Sigmoid colon (tissue), 7 donors: Measurements from ENCODE around the gene NFATC2IP. TPM values are rescaled to one million over a fixed set of nuclear protein-coding genes. Genes with fewer than 3 reads are reported as not detected.

Experiments
- DNase-seq: peaks from one replicate; pipeline ENCODE4 v3.0.0-alpha.2; 2019
- H3K27ac ChIP-seq, 4 donors: fragments of 200-600 bp; sonication (generic); one replicate each; pipeline ENCODE4 v1.5.1; 2016 to 2019; ENCODE audit warnings: mild to moderate bottlenecking in 1 of 4
- H3K27me3 ChIP-seq, 3 donors: fragments of 200-600 bp; sonication (generic); one replicate each; pipeline ENCODE4 v1.5.1; 2019; ENCODE audit warnings: mild to moderate bottlenecking in 1 of 3
- H3K36me3 ChIP-seq, 4 donors: fragments of 200-600 bp; sonication (generic); one replicate each; pipeline ENCODE4 v1.5.1; 2016 to 2019
- H3K4me1 ChIP-seq, 4 donors: fragments of 200-600 bp; sonication (generic); one replicate each; pipeline ENCODE4 v1.5.1; 2017 to 2019
- H3K4me3 ChIP-seq, 4 donors: fragments of 200-600 bp; sonication (generic); one replicate each; pipeline ENCODE4 v1.5.1; 2017 to 2019; ENCODE audit warnings: mild to moderate bottlenecking in 2 of 4, moderate library complexity in 1 of 4
- H3K9me3 ChIP-seq, 4 donors: fragments of 200-600 bp in 3 of 4; sonication (generic) in 3 of 4; one replicate each; pipeline versions ENCODE4 v1.5.1 to v1.6.1; 2013 to 2019
- CTCF ChIP-seq, 4 experiments: fragments of 450-650 bp in 3 of 4; fragments of 200-600 bp in 1 of 4; IDR thresholded peaks; one replicate each; pipeline ENCODE4 v1.5.1; 2016 to 2019; ENCODE audit warnings: antibody characterized with exemption in 4 of 4, mild to moderate bottlenecking in 3 of 4, moderate library complexity in 2 of 4
- EP300 ChIP-seq, 4 donors: sonication (generic); formaldehyde crosslinking; IDR thresholded peaks; one replicate each; pipeline ENCODE4 v1.6.1; 2017; ENCODE audit warnings: antibody characterized with exemption in 4 of 4
- POLR2A ChIP-seq, 2 donors: fragments of 450-650 bp; IDR thresholded peaks; one replicate each; pipeline ENCODE4 v1.6.1; 2016; ENCODE audit warnings: antibody characterized with exemption in 2 of 2, mild to moderate bottlenecking in 2 of 2, moderate library complexity in 2 of 2
- POLR2AphosphoS5 ChIP-seq, 4 donors: sonication (generic); formaldehyde crosslinking; IDR thresholded peaks; one replicate each; pipeline ENCODE4 v1.6.1; 2017; ENCODE audit warnings: antibody characterized with exemption in 4 of 4
- WGBS, 2 donors: extraction: QIAGEN DNeasy Blood & Tissue Kit; methylation state at CpG; one replicate each; pipeline ENCODE4 v1.1.7; 2013; 5-methylcytosine and 5-hydroxymethylcytosine counted together
- intact Hi-C: fragments of 100-400 bp; cut with DNase I; formaldehyde crosslinking; loops from one replicate; pipeline ENCODE4 v1.15.1; 2023
- polyA plus RNA-seq, 3 donors: library from polyadenylated mRNA; stranded (reverse); fragments of 200-250 nt; gene quantifications; one replicate each; pipeline ENCODE4 v1.2.3, GENCODE V29; 2013
- total RNA-seq, 4 donors: library from RNA; depleted of rRNA; stranded (reverse); fragments of >200 nt; gene quantifications; one replicate each; pipeline ENCODE4 v1.1.0, GENCODE V29; 2016
- donor health status: healthy with polysubstance abuse.
- donor health status: Bipolar disorder and iron deficiency.
- donor health status: healthy.

NFATC2IP gene
- total and polyA plus RNA-seq, 7 donors = 12.6 to 42.5 (median 20.8) TPM

- Histone ChIP-seq H3K4me1 (no peaks in the 10 kb centered on the region), H3K4me3 (no peak overlapping the region), H3K27ac (no peak overlapping the region), H3K36me3 (peaks cover 0 to 45% (median 23%) of the 10 kb centered on the region in 4 donors), H3K27me3 (no peaks in the 10 kb centered on the region), H3K9me3 (no peaks in the 10 kb centered on the region)
- 98% methylated on average over 3 of the region's 3 CpGs for WGBS, 2 donors
- no peak for DNase-seq
- intact Hi-C loops = no loop called here
- TF ChIP-seq POLR2AphosphoS5 (IDR thresholded peaks at IDR 0.05) (no peak), EP300 (IDR thresholded peaks at IDR 0.05) (no peak), CTCF (IDR thresholded peaks at IDR 0.05) (no peak), POLR2A (IDR thresholded peaks at IDR 0.05) (no peak)
Measured at GRCh38 chr16:28918698-28919097, 32.0 kb upstream of the NFATC2IP start.

GRCh38 chr16:28923231-28923587 lies 27.5 kb upstream of the NFATC2IP start:
- H3K4me3 ChIP-seq = no peak overlapping the region
- no peak for TF ChIP-seq EP300 (IDR thresholded peaks at IDR 0.05)
- no peak for TF ChIP-seq POLR2A (IDR thresholded peaks at IDR 0.05)
- TF ChIP-seq POLR2AphosphoS5 (IDR thresholded peaks at IDR 0.05) = no peak
- TF ChIP-seq CTCF (IDR thresholded peaks at IDR 0.05) = no peak
- peaks cover 0 to 12% (median 9%) of the 10 kb centered on the region in 4 donors for H3K4me1 ChIP-seq
- H3K27me3 ChIP-seq = no peaks in the 10 kb centered on the region
- intact Hi-C loops = loop anchor here (5.0 kb wide), 1 partner anchor 41 kb away; no protein-coding TSS in a partner anchor
- WGBS, 2 donors = 42 to 59% methylated on average over 3 of the region's 3 CpGs
- no peak for DNase-seq
- no peaks in the 10 kb centered on the region for H3K9me3 ChIP-seq
- H3K36me3 ChIP-seq = peaks cover 0 to 18% (median 8%) of the 10 kb centered on the region in 4 donors
- H3K27ac ChIP-seq = no peak overlapping the region

GRCh38 chr16:28923652-28924398 lies 26.9 kb upstream of the NFATC2IP start:
- H3K4me3 ChIP-seq = peak overlapping the region in 2 of 4 donors; percentile 61 to 83
- DNase-seq = no peak
- peaks cover 0 to 12% (median 9%) of the 10 kb centered on the region in 4 donors for H3K4me1 ChIP-seq
- no peaks in the 10 kb centered on the region for H3K9me3 ChIP-seq
- no peaks in the 10 kb centered on the region for H3K27me3 ChIP-seq
- WGBS, 2 donors = 16 to 48% methylated on average over 13 of the region's 13 CpGs
- intact Hi-C loops = loop anchor here (5.0 kb wide), 1 partner anchor 42 kb away; no protein-coding TSS in a partner anchor
- peak overlapping the region; percentile 89 to 98 (median 98) for H3K27ac ChIP-seq
- TF ChIP-seq POLR2AphosphoS5 (IDR thresholded peaks at IDR 0.05) (no peak), POLR2A (IDR thresholded peaks at IDR 0.05) (no peak), CTCF (IDR thresholded peaks at IDR 0.05) (no peak), EP300 (IDR thresholded peaks at IDR 0.05) (no peak)
- peaks cover 0 to 12% (median 7%) of the 10 kb centered on the region in 4 donors for H3K36me3 ChIP-seq

GRCh38 chr16:28924399-28924761 lies 26.4 kb upstream of the NFATC2IP start:
- H3K27me3 ChIP-seq = no peaks in the 10 kb centered on the region
- H3K4me3 ChIP-seq = peak overlapping the region; percentile 61 to 95 (median 84)
- no peak for TF ChIP-seq EP300 (IDR thresholded peaks at IDR 0.05)
- no peak for TF ChIP-seq POLR2AphosphoS5 (IDR thresholded peaks at IDR 0.05)
- TF ChIP-seq CTCF (IDR thresholded peaks at IDR 0.05) = peak in 1 of 4 experiments; percentile 22
- TF ChIP-seq POLR2A (IDR thresholded peaks at IDR 0.05) = peak in 1 of 2 donors; percentile 21
- H3K4me1 ChIP-seq = peaks cover 0 to 12% (median 9%) of the 10 kb centered on the region in 4 donors
- no peaks in the 10 kb centered on the region for H3K9me3 ChIP-seq
- no peak for DNase-seq
- intact Hi-C loops = loop anchor here (5.0 kb wide), 1 partner anchor 42 kb away; no protein-coding TSS in a partner anchor
- H3K36me3 ChIP-seq = peaks cover 0 to 6% (median 3%) of the 10 kb centered on the region in 4 donors
- WGBS, 2 donors = 9 to 33% methylated on average over 15 of the region's 15 CpGs
- H3K27ac ChIP-seq = peak overlapping the region; percentile 89 to 98 (median 98)
